HepG2 (cell line): ENCODE measurements around the gene CAMK4. TPM values are rescaled to one million over a fixed set of nuclear protein-coding genes. Genes with fewer than 3 reads are reported as not detected.

Experiments
- ATAC-seq: fragments of 200-7000 bp; cut with Tn5 transposase; 3 replicates; pipeline ENCODE4 v1.9.1; 2020; ENCODE audit warnings: mild to moderate bottlenecking, moderate library complexity
- BruUV-seq: library from RNA; stranded (reverse); fragments of 400-500 nt; replicated peaks from 2 replicates; lab custom pipeline; 2021; lab: Mats Ljungman, UMichigan
- CTCF ChIA-PET: fragments of 300-600 bp; formaldehyde crosslinking; extraction: SDS; loops from one replicate; lab custom pipeline; 2021; ENCODE audit warnings: low total read pairs, inconsistent platforms, low intra/inter-chr PET ratio; lab: Yijun Ruan, JAX
- POLR2A ChIA-PET: fragments of 350-600 bp; sonication (Branson Sonifier 250); formaldehyde crosslinking; loops from one replicate; lab custom pipeline; 2020; ENCODE audit warnings: antibody characterized with exemption, inconsistent platforms; lab: Yijun Ruan, JAX
- DNase-seq: peaks from one replicate; pipeline ENCODE4 v3.0.0-alpha.2; 2015; ENCODE audit warnings: low spot score
- FAIRE-seq: peaks from 3 replicates; lab custom pipeline; 2011; peaks lifted over from hg19 to GRCh38; lab: Jason Lieb, UNC
- H2AFZ ChIP-seq: one replicate; pipeline ENCODE4 v1.6.1; 2011; ENCODE audit warnings: low read length, inconsistent platforms
- H3K27ac ChIP-seq: fragments of 300-600 bp; 3 replicates; pipeline ENCODE4 v1.8.0; 2011; ENCODE audit warnings: mixed run types, mild to moderate bottlenecking, mixed read lengths, low read length, inconsistent platforms; ENCODE audit not compliant: insufficient read depth; ENCODE audit errors: extremely low read length
- H3K27me3 ChIP-seq, 2 experiments: fragments of 200-600 bp in 1 of 2; 2 replicates in 1 of 2; 3 replicates in 1 of 2; pipeline versions ENCODE4 v1.6.0 to v1.8.0; 2011; ENCODE audit warnings: low read length in 2 of 2, mild to moderate bottlenecking in 2 of 2, moderate library complexity in 2 of 2, inconsistent platforms in 1 of 2; ENCODE audit not compliant: insufficient read depth in 2 of 2, control insufficient read depth in 1 of 2
- H3K36me3 ChIP-seq, 2 experiments: fragments of 200-600 bp in 1 of 2; replicated peaks in 1 of 2; 2 replicates in 1 of 2; 3 replicates in 1 of 2; pipeline versions ENCODE4 v1.5.1 to v1.8.0; 2011; ENCODE audit warnings: low read length in 2 of 2, inconsistent platforms in 1 of 2; ENCODE audit not compliant: insufficient read depth in 2 of 2, control insufficient read depth in 1 of 2
- H3K4me1 ChIP-seq: 2 replicates; pipeline ENCODE4 v1.5.1; 2012; ENCODE audit warnings: low read length, inconsistent platforms; ENCODE audit not compliant: insufficient read depth
- H3K4me2 ChIP-seq: 2 replicates; pipeline ENCODE4 v1.6.0; 2011; ENCODE audit warnings: low read depth, low read length, inconsistent platforms
- H3K4me3 ChIP-seq, 3 experiments: fragments of 200-600 bp in 1 of 3; sonication (generic), shearing (Covaris generic) in 1 of 3; replicated peaks in 1 of 3; 2 replicates each; pipeline ENCODE4 v1.5.1; 2011 to 2016; ENCODE audit warnings: low read length in 3 of 3, inconsistent platforms in 2 of 3, low read depth in 2 of 3, mild to moderate bottlenecking in 2 of 3, control low read depth in 1 of 3, mixed read lengths in 1 of 3; ENCODE audit not compliant: insufficient read depth in 1 of 3
- H3K79me2 ChIP-seq: one replicate; pipeline ENCODE4 v1.6.1; 2011; ENCODE audit warnings: low read length, inconsistent platforms; ENCODE audit not compliant: insufficient read depth
- H3K9ac ChIP-seq: 2 replicates; pipeline ENCODE4 v1.6.0; 2011; ENCODE audit warnings: mild to moderate bottlenecking, low read depth, low read length, inconsistent platforms; ENCODE audit not compliant: insufficient read depth
- H3K9me3 ChIP-seq: 2 replicates; pipeline ENCODE4 v1.5.1; 2012; ENCODE audit warnings: mild to moderate bottlenecking, low read length
- H4K20me1 ChIP-seq: 2 replicates; pipeline ENCODE4 v1.6.0; 2011; ENCODE audit warnings: inconsistent platforms, mild to moderate bottlenecking, low read length, moderate library complexity; ENCODE audit not compliant: insufficient read depth
- CHD4 ChIP-seq: fragments of 200-600 bp; sonication (generic); IDR thresholded peaks from 2 replicates; pipeline ENCODE4 v1.7.0; 2017; ENCODE audit warnings: mild to moderate bottlenecking, low read length, borderline replicate concordance
- ELK4 ChIP-seq: sonication (generic); formaldehyde crosslinking; IDR thresholded peaks from 2 replicates; pipeline ENCODE4 v1.9.0; 2021; ENCODE audit warnings: missing genetic modification reagents, borderline replicate concordance
- HBP1 ChIP-seq: IDR thresholded peaks from 2 replicates; pipeline ENCODE4 v1.6.1; 2016; ENCODE audit warnings: low read depth, control low read depth
- MAFG ChIP-seq: sonication (generic); formaldehyde crosslinking; IDR thresholded peaks from 2 replicates; pipeline ENCODE4 v1.5.1; 2020; ENCODE audit warnings: mild to moderate bottlenecking, missing genetic modification reagents
- MTA1 ChIP-seq: sonication (generic); formaldehyde crosslinking; IDR thresholded peaks from 2 replicates; pipeline ENCODE4 v1.4.0; 2020; ENCODE audit warnings: missing genetic modification reagents, mild to moderate bottlenecking, borderline replicate concordance
- NBN ChIP-seq: fragments of 450-650 bp; conservative IDR thresholded peaks from 2 replicates; pipeline ENCODE4 v1.6.1; 2017
- PCBP1 ChIP-seq: fragments of 200-400 bp; formaldehyde crosslinking; IDR thresholded peaks from 2 replicates; pipeline ENCODE4 v1.6.1; 2017; ENCODE audit warnings: mild to moderate bottlenecking, low read depth, low read length, borderline replicate concordance
- ZBTB33 ChIP-seq: sonication (generic); formaldehyde crosslinking; IDR thresholded peaks from 2 replicates; pipeline ENCODE4 v1.4.0; 2020; ENCODE audit warnings: missing genetic modification reagents
- ZFP36 ChIP-seq: fragments of 150-350 bp; IDR thresholded peaks from 2 replicates; pipeline ENCODE4 v1.6.1; 2018; ENCODE audit warnings: borderline replicate concordance, low read length, low read depth; ENCODE audit not compliant: partially characterized antibody
- ZNF296 ChIP-seq: sonication (generic); formaldehyde crosslinking; conservative IDR thresholded peaks from 2 replicates; pipeline ENCODE4 v1.5.0; 2020; ENCODE audit warnings: mild to moderate bottlenecking, missing genetic modification reagents
- ZNF598 ChIP-seq: sonication (generic); formaldehyde crosslinking; IDR thresholded peaks from 2 replicates; pipeline ENCODE4 v1.5.1; 2020; ENCODE audit warnings: mild to moderate bottlenecking, missing genetic modification reagents, borderline replicate concordance
- WGBS: methylation state at CpG from one replicate; pipeline ENCODE4 v1.1.6; 2017; ENCODE audit warnings: low lambda C conversion rate; 5-methylcytosine and 5-hydroxymethylcytosine counted together
- in situ Hi-C: cut with HindIII; loops from 2 replicates; pipeline ENCODE4 v1.10.0; 2017; ENCODE audit warnings: low pct_unique_long_range_greater_than_20kb; ENCODE audit not compliant: extremely low pct_ligation_motif_present
- intact Hi-C: fragments of 100-400 bp; cut with micrococcal nuclease; formaldehyde crosslinking; loops from one replicate; pipeline ENCODE4 v1.10.0; 2022; ENCODE audit not compliant: unreplicated experiment
- polyA plus RNA-seq, 8 experiments: library from polyadenylated mRNA; depleted of rRNA in 3 of 8; stranded (reverse) in 7 of 8; unstranded in 1 of 8; fragments of >200 nt; fragmentation: Illumina TruSeq in 4 of 8; extraction: Trizol in 4 of 8; gene quantifications; 2 replicates each; pipeline versions ENCODE4 v1.2.1 to v1.2.3, GENCODE V29; 2011 to 2016; ENCODE audit warnings: low read depth in 4 of 8, missing spikeins in 1 of 8, mixed read lengths in 1 of 8; ENCODE audit not compliant: insufficient read depth in 1 of 8
- total RNA-seq, 5 experiments: library from RNA; depleted of rRNA; stranded (reverse); fragments of >200 nt; fragmentation: Illumina TruSeq; extraction: Trizol; gene quantifications; 2 replicates each; pipeline ENCODE4 v1.2.3, GENCODE V29; 2016; ENCODE audit warnings: low read depth in 1 of 5
- TF ChIP-seq, protein P1 (sequence below): sonication (generic); formaldehyde crosslinking; conservative IDR thresholded peaks from 2 replicates; pipeline ENCODE4 v1.8.0; 2022; ENCODE audit warnings: low read depth, missing genetic modification reagents
- TF ChIP-seq, protein P2 (sequence below): sonication (generic); formaldehyde crosslinking; IDR thresholded peaks from 2 replicates; pipeline ENCODE4; 2020; ENCODE audit warnings: missing genetic modification reagents, mild to moderate bottlenecking, borderline replicate concordance
- TF ChIP-seq, protein P3 (sequence below): IDR thresholded peaks from 2 replicates; pipeline ENCODE4 v1.6.1; 2016; ENCODE audit warnings: control low read depth

CAMK4 gene
- total and polyA plus RNA-seq, 2 of the 13 experiments (the other 11 are each of a cell fraction or from before 2014, with no cell fraction given), result not detected

DNA sequence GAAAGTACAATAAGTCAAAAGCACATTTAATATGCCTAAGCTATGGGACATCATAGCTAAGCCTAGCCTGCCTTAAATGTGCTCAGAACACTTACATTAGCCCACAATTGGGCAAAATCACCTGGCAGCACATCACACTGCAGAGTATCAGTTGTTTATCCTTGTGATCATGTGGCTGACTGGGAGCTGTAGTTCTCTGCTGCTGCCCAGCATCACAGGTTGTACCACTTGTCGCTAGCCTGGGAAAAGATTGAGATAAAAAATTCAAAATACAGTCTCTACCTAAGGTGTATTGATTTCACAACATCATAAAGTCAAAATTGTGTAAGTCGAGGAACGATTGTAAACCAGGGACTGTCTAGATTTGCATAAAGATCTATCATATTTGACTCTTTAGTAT, 58.6 kb downstream of the CAMK4 start:
- DNase-seq, result no peak
- no peak for ATAC-seq
- H2AFZ ChIP-seq, result no peak overlapping the region
- no peak overlapping the region for H3K4me2 ChIP-seq
- no peak overlapping the region for H3K9ac ChIP-seq
- intact Hi-C loops, result no loop called here
- in situ Hi-C loops, result no loop called here
- no peaks in the 10 kb centered on the region for H3K79me2 ChIP-seq
- no peak for TF ChIP-seq ZNF598
- TF ChIP-seq, protein P1, sequence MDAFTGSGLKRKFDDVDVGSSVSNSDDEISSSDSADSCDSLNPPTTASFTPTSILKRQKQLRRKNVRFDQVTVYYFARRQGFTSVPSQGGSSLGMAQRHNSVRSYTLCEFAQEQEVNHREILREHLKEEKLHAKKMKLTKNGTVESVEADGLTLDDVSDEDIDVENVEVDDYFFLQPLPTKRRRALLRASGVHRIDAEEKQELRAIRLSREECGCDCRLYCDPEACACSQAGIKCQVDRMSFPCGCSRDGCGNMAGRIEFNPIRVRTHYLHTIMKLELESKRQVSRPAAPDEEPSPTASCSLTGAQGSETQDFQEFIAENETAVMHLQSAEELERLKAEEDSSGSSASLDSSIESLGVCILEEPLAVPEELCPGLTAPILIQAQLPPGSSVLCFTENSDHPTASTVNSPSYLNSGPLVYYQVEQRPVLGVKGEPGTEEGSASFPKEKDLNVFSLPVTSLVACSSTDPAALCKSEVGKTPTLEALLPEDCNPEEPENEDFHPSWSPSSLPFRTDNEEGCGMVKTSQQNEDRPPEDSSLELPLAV (CRISPR knock-in tag), result no peak
- TF ChIP-seq ZBTB33 (CRISPR knock-in tag), result no peak
- no peak for TF ChIP-seq CHD4
- no peak for TF ChIP-seq MAFG
- TF ChIP-seq, protein P2, sequence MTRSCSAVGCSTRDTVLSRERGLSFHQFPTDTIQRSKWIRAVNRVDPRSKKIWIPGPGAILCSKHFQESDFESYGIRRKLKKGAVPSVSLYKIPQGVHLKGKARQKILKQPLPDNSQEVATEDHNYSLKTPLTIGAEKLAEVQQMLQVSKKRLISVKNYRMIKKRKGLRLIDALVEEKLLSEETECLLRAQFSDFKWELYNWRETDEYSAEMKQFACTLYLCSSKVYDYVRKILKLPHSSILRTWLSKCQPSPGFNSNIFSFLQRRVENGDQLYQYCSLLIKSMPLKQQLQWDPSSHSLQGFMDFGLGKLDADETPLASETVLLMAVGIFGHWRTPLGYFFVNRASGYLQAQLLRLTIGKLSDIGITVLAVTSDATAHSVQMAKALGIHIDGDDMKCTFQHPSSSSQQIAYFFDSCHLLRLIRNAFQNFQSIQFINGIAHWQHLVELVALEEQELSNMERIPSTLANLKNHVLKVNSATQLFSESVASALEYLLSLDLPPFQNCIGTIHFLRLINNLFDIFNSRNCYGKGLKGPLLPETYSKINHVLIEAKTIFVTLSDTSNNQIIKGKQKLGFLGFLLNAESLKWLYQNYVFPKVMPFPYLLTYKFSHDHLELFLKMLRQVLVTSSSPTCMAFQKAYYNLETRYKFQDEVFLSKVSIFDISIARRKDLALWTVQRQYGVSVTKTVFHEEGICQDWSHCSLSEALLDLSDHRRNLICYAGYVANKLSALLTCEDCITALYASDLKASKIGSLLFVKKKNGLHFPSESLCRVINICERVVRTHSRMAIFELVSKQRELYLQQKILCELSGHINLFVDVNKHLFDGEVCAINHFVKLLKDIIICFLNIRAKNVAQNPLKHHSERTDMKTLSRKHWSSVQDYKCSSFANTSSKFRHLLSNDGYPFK (CRISPR knock-in tag), result no peak
- TF ChIP-seq HBP1 (CRISPR knock-in tag), result no peak
- no peak for TF ChIP-seq NBN
- TF ChIP-seq MTA1 (CRISPR knock-in tag), result no peak
- TF ChIP-seq ELK4, result no peak
- no peak for TF ChIP-seq ZFP36
- no peak for TF ChIP-seq PCBP1
- TF ChIP-seq, protein P3, sequence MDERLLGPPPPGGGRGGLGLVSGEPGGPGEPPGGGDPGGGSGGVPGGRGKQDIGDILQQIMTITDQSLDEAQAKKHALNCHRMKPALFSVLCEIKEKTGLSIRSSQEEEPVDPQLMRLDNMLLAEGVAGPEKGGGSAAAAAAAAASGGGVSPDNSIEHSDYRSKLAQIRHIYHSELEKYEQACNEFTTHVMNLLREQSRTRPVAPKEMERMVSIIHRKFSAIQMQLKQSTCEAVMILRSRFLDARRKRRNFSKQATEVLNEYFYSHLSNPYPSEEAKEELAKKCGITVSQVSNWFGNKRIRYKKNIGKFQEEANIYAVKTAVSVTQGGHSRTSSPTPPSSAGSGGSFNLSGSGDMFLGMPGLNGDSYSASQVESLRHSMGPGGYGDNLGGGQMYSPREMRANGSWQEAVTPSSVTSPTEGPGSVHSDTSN (CRISPR knock-in tag), result no peak
- TF ChIP-seq ZNF296, result no peak
- H3K4me1 ChIP-seq, result 0 out of 2 replicates have a peak, but pooled peaks cover 4% of the 10 kb centered on the region
- no peak overlapping the region for H3K27ac ChIP-seq
- no peak overlapping the region for H3K4me3 ChIP-seq
- FAIRE-seq, result no peak
- POLR2A ChIA-PET, result no interaction called here
- no peaks in the 10 kb centered on the region for H3K27me3 ChIP-seq
- H3K36me3 ChIP-seq, result no peaks in the 10 kb centered on the region
- BruUV-seq, result no TSS peak
- 0% methylated on average over 3 of the region's 3 CpGs for WGBS
- CTCF ChIA-PET, result no interaction called here
- no peaks in the 10 kb centered on the region for H4K20me1 ChIP-seq
- H3K9me3 ChIP-seq, result no peaks in the 10 kb centered on the region
